Measurements from ENCODE around the gene GNAO1.

Gene GNAO1

GRCh38 chr16:56281249-56281805 lies 90.0 kb downstream of the GNAO1 start:
- no peak overlapping the region for H3K4me3 ChIP-seq (ENCODE audit: low read depth, low read length)
- TF ChIP-seq CTCF (IDR thresholded peaks at IDR 0.05; ENCODE audit: low read depth, low read length, missing control alignments), result peak; percentile 41
- no peak for DNase-seq (ENCODE audit: low read depth)

DNA sequence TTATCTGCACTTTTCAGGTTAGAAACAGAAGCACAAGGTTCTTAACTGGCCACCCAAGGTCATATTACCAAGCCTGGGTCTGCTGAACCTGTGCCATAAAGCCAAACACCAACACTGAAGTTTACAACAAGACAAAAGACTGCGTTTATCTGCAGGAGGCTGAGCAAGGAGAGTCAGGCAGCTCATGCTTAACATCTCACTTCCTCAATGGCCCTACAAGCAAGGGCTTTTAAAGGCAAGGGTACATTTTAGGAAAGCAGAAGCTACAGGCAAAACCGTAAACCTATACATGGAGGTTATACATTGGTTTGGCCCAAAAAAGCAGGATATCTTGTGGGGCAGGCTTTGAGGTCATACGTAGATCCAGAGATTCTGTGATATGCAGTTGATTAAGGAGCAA lies 91.2 kb downstream of the GNAO1 start:
- H3K4me3 ChIP-seq (ENCODE audit: low read depth, low read length), result no peak overlapping the region
- no peak for DNase-seq (ENCODE audit: low read depth)
- no peak for TF ChIP-seq CTCF (IDR thresholded peaks at IDR 0.05; ENCODE audit: low read depth, low read length, missing control alignments)

DNA sequence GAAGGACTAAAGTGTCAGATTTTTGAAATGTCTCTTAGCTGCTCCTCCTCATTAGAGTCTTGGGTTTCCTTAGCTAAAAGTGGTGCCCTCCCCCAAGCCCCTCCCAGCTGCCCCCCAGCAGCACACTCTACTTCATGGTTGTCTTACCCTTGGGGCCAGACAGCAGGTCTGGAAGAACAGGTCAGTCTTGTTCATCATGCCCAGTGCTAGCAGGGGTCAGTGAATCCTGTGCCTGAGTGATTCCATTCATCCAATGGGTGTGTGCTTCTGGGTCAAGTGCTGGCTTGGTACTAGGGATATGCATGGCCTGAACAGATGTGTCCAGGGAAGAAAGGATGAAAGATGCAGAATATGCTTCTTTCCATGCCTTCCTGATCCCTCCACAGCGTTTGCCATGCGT lies 93.2 kb downstream of the GNAO1 start:
- no peak for DNase-seq (ENCODE audit: low read depth)
- TF ChIP-seq CTCF (IDR thresholded peaks at IDR 0.05; ENCODE audit: low read depth, low read length, missing control alignments), result no peak
- no peak overlapping the region for H3K4me3 ChIP-seq (ENCODE audit: low read depth, low read length)

DNA sequence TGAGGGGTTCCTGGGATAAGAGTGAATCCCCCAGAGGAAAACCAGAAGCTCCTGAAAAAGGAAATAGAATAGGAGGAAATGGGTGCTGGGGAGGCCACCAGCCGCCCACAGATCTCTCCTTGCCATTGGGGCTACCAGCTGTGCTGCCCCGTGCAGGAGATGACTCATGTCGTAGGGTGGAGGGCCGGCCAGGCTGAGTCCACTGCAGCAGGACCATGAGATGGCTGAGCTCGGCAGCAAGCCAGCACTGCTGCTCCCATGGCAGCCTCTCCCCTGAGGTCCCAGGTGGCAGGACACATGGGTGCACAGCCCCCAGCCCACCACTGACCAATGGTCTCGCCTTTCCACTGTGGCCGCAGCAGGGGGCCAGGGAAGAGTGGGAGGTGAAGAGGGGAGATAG lies 95.5 kb downstream of the GNAO1 start:
- TF ChIP-seq CTCF (IDR thresholded peaks at IDR 0.05; ENCODE audit: low read depth, low read length, missing control alignments), result no peak
- no peak overlapping the region for H3K4me3 ChIP-seq (ENCODE audit: low read depth, low read length)
- DNase-seq (ENCODE audit: low read depth), result no peak

DNA sequence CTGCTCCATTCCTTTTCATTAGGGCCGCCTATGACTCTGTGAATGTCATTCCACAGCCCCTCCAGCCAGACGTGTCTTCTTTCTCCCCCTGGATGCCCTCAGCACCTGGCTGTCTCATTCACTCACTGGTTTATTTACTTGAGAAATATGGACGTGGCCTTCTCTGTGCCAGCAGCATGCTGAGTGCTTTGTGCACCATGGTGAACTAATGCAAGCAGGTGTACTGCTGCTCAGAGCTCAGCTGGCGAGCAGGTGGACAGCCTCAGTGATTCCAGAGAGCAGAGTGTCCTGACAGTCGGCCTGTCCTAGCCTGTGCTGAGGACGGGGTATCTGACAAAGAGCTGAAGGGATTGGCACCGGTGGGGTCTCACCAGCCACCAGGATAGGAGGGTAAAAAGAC lies 96.7 kb downstream of the GNAO1 start:
- no peak for TF ChIP-seq CTCF (IDR thresholded peaks at IDR 0.05; ENCODE audit: low read depth, low read length, missing control alignments)
- no peak overlapping the region for H3K4me3 ChIP-seq (ENCODE audit: low read depth, low read length)
- no peak for DNase-seq (ENCODE audit: low read depth)

DNA sequence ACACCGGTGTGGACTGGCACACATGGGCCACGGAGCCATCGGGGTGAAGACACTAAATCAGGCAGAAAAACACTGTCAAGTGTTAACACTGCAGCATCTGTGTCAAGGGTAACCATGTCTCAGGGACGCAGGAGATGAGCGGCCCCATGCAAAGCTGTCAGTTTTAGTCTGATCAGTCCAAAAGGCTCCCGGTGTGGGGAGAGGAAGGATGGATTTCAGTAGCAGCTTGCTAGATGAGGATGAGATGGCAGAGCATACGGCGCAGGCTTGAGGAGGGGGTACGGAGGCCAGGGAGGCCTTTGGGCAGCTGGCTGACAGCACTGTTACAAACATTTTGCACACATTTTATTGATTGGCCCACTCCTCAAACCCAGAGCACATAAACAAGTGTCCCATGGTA lies 98.1 kb downstream of the GNAO1 start:
- no peak overlapping the region for H3K4me3 ChIP-seq (ENCODE audit: low read depth, low read length)
- TF ChIP-seq CTCF (IDR thresholded peaks at IDR 0.05; ENCODE audit: low read depth, low read length, missing control alignments), result no peak
- DNase-seq (ENCODE audit: low read depth), result no peak

- H3K4me3 ChIP-seq (ENCODE audit: low read depth, low read length), result no peak overlapping the region
- TF ChIP-seq CTCF (IDR thresholded peaks at IDR 0.05; ENCODE audit: low read depth, low read length, missing control alignments), result no peak
- no peak for DNase-seq (ENCODE audit: low read depth)
Measured at GRCh38 chr16:56289862-56290261, 98.6 kb downstream of the GNAO1 start.

All from GM12864 (cell line).